Esophagus squamous epithelium (tissue), 5 donors: ENCODE measurements around the gene PROSER2. TPM values are rescaled to one million over a fixed set of nuclear protein-coding genes. Genes with fewer than 3 reads are reported as not detected.
"Not testable (repeated sequence)": the region's sequence is repeated elsewhere in the genome, so short reads cannot be mapped to it uniquely, and the experiment has no call there.

Experiments
- DNase-seq: peaks from one replicate; lab custom pipeline; 2025; lab: John Stamatoyannopoulos, UW
- H3K27ac ChIP-seq, 4 donors: fragments of 200-600 bp; sonication (generic); one replicate each; pipeline ENCODE4 v1.5.1; 2016 to 2019; ENCODE audit warnings: mild to moderate bottlenecking in 1 of 4
- H3K27me3 ChIP-seq, 4 donors: fragments of 200-600 bp; sonication (generic); 1 replicate in 3 of 4; 2 replicates in 1 of 4; pipeline versions ENCODE4 v1.5.1 to v1.6.0; 2017 to 2021; ENCODE audit warnings: antibody characterized with exemption in 1 of 4
- H3K36me3 ChIP-seq, 3 donors: fragments of 200-600 bp; sonication (generic); one replicate each; pipeline ENCODE4 v1.5.1; 2016 to 2019
- H3K4me1 ChIP-seq, 3 donors: fragments of 200-600 bp; sonication (generic); one replicate each; pipeline ENCODE4 v1.5.1; 2017 to 2019
- H3K4me3 ChIP-seq, 4 donors: fragments of 200-600 bp; sonication (generic); 1 replicate in 3 of 4; 2 replicates in 1 of 4; pipeline ENCODE4 v1.5.1; 2016 to 2019; ENCODE audit warnings: mild to moderate bottlenecking in 2 of 4, moderate library complexity in 1 of 4
- H3K9me3 ChIP-seq, 3 donors: fragments of 200-600 bp; sonication (generic); one replicate each; pipeline ENCODE4 v1.5.1; 2016 to 2019
- CTCF ChIP-seq, 6 experiments: fragments of 450-650 bp in 4 of 6; fragments of 200-600 bp in 2 of 6; sonication (generic) in 2 of 6; IDR thresholded peaks; one replicate each; pipeline ENCODE4 v1.5.1; 2016 to 2019; ENCODE audit warnings: antibody characterized with exemption in 6 of 6, mild to moderate bottlenecking in 4 of 6, moderate library complexity in 4 of 6
- POLR2A ChIP-seq, 4 donors: fragments of 450-650 bp; IDR thresholded peaks; one replicate each; pipeline ENCODE4 v1.6.1; 2017; ENCODE audit warnings: antibody characterized with exemption in 4 of 4, mild to moderate bottlenecking in 4 of 4, moderate library complexity in 3 of 4
- WGBS, 2 donors: methylation state at CpG; one replicate each; pipeline ENCODE4 v1.1.5; 2018; 5-methylcytosine and 5-hydroxymethylcytosine counted together
- intact Hi-C: fragments of 100-400 bp; cut with DNase I; formaldehyde crosslinking; loops from one replicate; pipeline ENCODE4 v1.15.0; 2022
- total RNA-seq, 4 donors: library from RNA; depleted of rRNA; stranded (reverse); fragments of >200 nt; gene quantifications; one replicate each; pipeline ENCODE4 v1.1.0, GENCODE V29; 2016
- donor health status: DM: yes; HTN: yes; CAD: no.

Gene PROSER2
- total RNA-seq, 4 donors from 2014 or later, result 6.4 to 15.5 (median 11.1) TPM

- 72 to 76% methylated on average over 7 to 8 of the region's 8 CpGs for WGBS, 2 donors
Measured at GRCh38 chr10:11849911-11850310, 26.8 kb downstream of the PROSER2 start.

GRCh38 chr10:11851910-11852309, 28.8 kb downstream of the PROSER2 start:
- 78 to 91% methylated on average over 8 to 9 of the region's 13 CpGs for WGBS, 2 donors
- TF ChIP-seq CTCF (IDR thresholded peaks at IDR 0.05) (no peak), POLR2A (IDR thresholded peaks at IDR 0.05) (no peak)
- Histone ChIP-seq H3K9me3 (no peaks in the 10 kb centered on the region), H3K27ac (no peak overlapping the region), H3K4me3 (no peak overlapping the region), H3K4me1 (no peaks in the 10 kb centered on the region), H3K27me3 (no peaks in the 10 kb centered on the region), H3K36me3 (peaks cover 0 to 59% (median 0%) of the 10 kb centered on the region in 3 donors)
- intact Hi-C loops, result no loop called here
- DNase-seq, result no peak

More at GRCh38 chr10:11849911-11850310, 26.8 kb downstream of the PROSER2 start:
- TF ChIP-seq POLR2A (IDR thresholded peaks at IDR 0.05), result no peak
- H3K4me3 ChIP-seq, result no peak overlapping the region
- no peaks in the 10 kb centered on the region for H3K4me1 ChIP-seq
- H3K9me3 ChIP-seq, result no peaks in the 10 kb centered on the region
- H3K36me3 ChIP-seq, result peaks cover 0 to 44% (median 0%) of the 10 kb centered on the region in 3 donors
- H3K27ac ChIP-seq, result no peak overlapping the region
- H3K27me3 ChIP-seq, result no peaks in the 10 kb centered on the region
- intact Hi-C loops, result no loop called here
- DNase-seq, result no peak

GRCh38 chr10:11852637-11853036, 29.5 kb downstream of the PROSER2 start:
- H3K27me3 ChIP-seq, H3K9me3 ChIP-seq, H3K27ac ChIP-seq, intact Hi-C loops, H3K4me1 ChIP-seq, DNase-seq, H3K4me3 ChIP-seq: not testable (repeated sequence)
- H3K36me3 ChIP-seq, result peaks cover 0 to 61% (median 0%) of the 10 kb centered on the region in 3 donors
- WGBS, 2 donors, result 85 to 89% methylated on average over 4 to 8 of the region's 13 CpGs

GRCh38 chr10:11853468-11853867, 30.3 kb downstream of the PROSER2 start:
- Histone ChIP-seq H3K27me3 (no peaks in the 10 kb centered on the region), H3K4me1 (no peaks in the 10 kb centered on the region), H3K27ac (no peak overlapping the region), H3K36me3 (peaks cover 0 to 69% (median 0%) of the 10 kb centered on the region in 3 donors), H3K9me3 (no peaks in the 10 kb centered on the region), H3K4me3 (no peak overlapping the region)
- intact Hi-C loops, result no loop called here
- 93 to 96% methylated on average over 11 of the region's 11 CpGs for WGBS, 2 donors
- TF ChIP-seq CTCF (IDR thresholded peaks at IDR 0.05), result peak in 1 of 6 experiments; percentile 19
- no peak for TF ChIP-seq POLR2A (IDR thresholded peaks at IDR 0.05)
- DNase-seq, result no peak

- TF ChIP-seq CTCF (IDR thresholded peaks at IDR 0.05) (no peak), POLR2A (IDR thresholded peaks at IDR 0.05) (no peak)
- no peak overlapping the region for H3K4me3 ChIP-seq
- no peak overlapping the region for H3K27ac ChIP-seq
- no peaks in the 10 kb centered on the region for H3K4me1 ChIP-seq
- H3K27me3 ChIP-seq, result no peaks in the 10 kb centered on the region
- 82 to 92% methylated on average over 6 of the region's 6 CpGs for WGBS, 2 donors
- no peak for DNase-seq
- intact Hi-C loops, result no loop called here
- peaks cover 0 to 76% (median 0%) of the 10 kb centered on the region in 3 donors for H3K36me3 ChIP-seq
- H3K9me3 ChIP-seq, result no peaks in the 10 kb centered on the region
Measured at GRCh38 chr10:11854301-11854700, 31.1 kb downstream of the PROSER2 start.

GRCh38 chr10:11856089-11856488, 32.9 kb downstream of the PROSER2 start:
- Histone ChIP-seq H3K36me3 (peaks cover 0 to 85% (median 0%) of the 10 kb centered on the region in 3 donors), H3K4me1 (no peaks in the 10 kb centered on the region), H3K9me3 (no peaks in the 10 kb centered on the region), H3K27me3 (no peaks in the 10 kb centered on the region), H3K27ac (no peak overlapping the region), H3K4me3 (no peak overlapping the region)
- no peak for DNase-seq
- TF ChIP-seq CTCF (IDR thresholded peaks at IDR 0.05) (no peak), POLR2A (IDR thresholded peaks at IDR 0.05) (no peak)
- intact Hi-C loops, result no loop called here
- WGBS, 2 donors, result 72 to 87% methylated on average over 6 to 12 of the region's 17 CpGs
